HG03469 (cell line): ENCODE data around the gene GDPD3.
"Not testable (repeated sequence)": the region's sequence is repeated elsewhere in the genome, so short reads cannot be mapped to it uniquely, and the experiment has no call there.

ENCODE experiments used
- ATAC-seq: cut with Tn5 transposase; IDR thresholded peaks from one replicate; pipeline ENCODE4 v1.9.1; 2021; ENCODE audit warnings: mild to moderate bottlenecking, moderate library complexity, moderate number of reproducible peaks; ENCODE audit not compliant: unreplicated experiment

GDPD3 gene

GRCh38 chr16:30124985-30125379 lies 11.6 kb upstream of the GDPD3 start:
- no peak for ATAC-seq

GRCh38 chr16:30122604-30123160 lies 9.3 kb upstream of the GDPD3 start:
- ATAC-seq = no peak

GRCh38 chr16:30121741-30122571 lies 8.6 kb upstream of the GDPD3 start:
- ATAC-seq = no peak

- ATAC-seq = no peak
Observed at GRCh38 chr16:30120340-30121105, 7.2 kb upstream of the GDPD3 start.

GRCh38 chr16:30119428-30119827 lies 6.1 kb upstream of the GDPD3 start:
- no peak for ATAC-seq

GRCh38 chr16:30117768-30118167 lies 4.4 kb upstream of the GDPD3 start:
- ATAC-seq = no peak

GRCh38 chr16:30116291-30117207 lies 3.2 kb upstream of the GDPD3 start:
- no peak for ATAC-seq

- ATAC-seq = no peak
Observed at GRCh38 chr16:30115238-30115637, 1.9 kb upstream of the GDPD3 start.

GRCh38 chr16:30114833-30115232 lies 1.5 kb upstream of the GDPD3 start:
- ATAC-seq = not testable (repeated sequence)

GRCh38 chr16:30114411-30114810 lies 1.1 kb upstream of the GDPD3 start:
- ATAC-seq = no peak

GRCh38 chr16:30113711-30114333 lies 485 bp upstream of the GDPD3 start:
- no peak for ATAC-seq

GRCh38 chr16:30112197-30113030 lies 923 bp downstream of the GDPD3 start:
- no peak for ATAC-seq

- ATAC-seq = no peak
Observed at GRCh38 chr16:30110661-30111060, 2.7 kb downstream of the GDPD3 start.

- ATAC-seq = no peak
Observed at GRCh38 chr16:30108059-30108850, 5.1 kb downstream of the GDPD3 start.

GRCh38 chr16:30104492-30104891 lies 8.8 kb downstream of the GDPD3 start:
- ATAC-seq = no peak

GRCh38 chr16:30104090-30104489 lies 9.2 kb downstream of the GDPD3 start:
- ATAC-seq = no peak

GRCh38 chr16:30096862-30097563 lies 16.3 kb downstream of the GDPD3 start:
- ATAC-seq = no peak
